ENCODE data around the gene ALG9.
"Not testable (repeated sequence)": the region's sequence is repeated elsewhere in the genome, so short reads cannot be mapped to it uniquely, and the experiment has no call there.

ALG9 gene

GRCh38 chr11:111774955-111775710 is 96.2 kb downstream of the ALG9 start:
- no peak overlapping the region for H3K4me3 ChIP-seq (ENCODE audit: low read length)
- no peak overlapping the region for H2AFZ ChIP-seq (ENCODE audit: low read depth, low read length)
- H3K27ac ChIP-seq (ENCODE audit: low read length): no peak overlapping the region
- no peak overlapping the region for H3K4me2 ChIP-seq (ENCODE audit: low read length)
- H3K9ac ChIP-seq (ENCODE audit: low read length): no peak overlapping the region
- no peaks in the 10 kb centered on the region for H4K20me1 ChIP-seq (ENCODE audit: insufficient read depth, low read length)
- no peaks in the 10 kb centered on the region for H3K36me3 ChIP-seq (replicated peaks; ENCODE audit: low read depth, low read length)
- no peaks in the 10 kb centered on the region for H3K27me3 ChIP-seq (ENCODE audit: low read depth, low read length)
- H3K9me3 ChIP-seq (ENCODE audit: insufficient read depth, low read length): no peaks in the 10 kb centered on the region
- TF ChIP-seq CTCF (IDR thresholded peaks at IDR 0.05; ENCODE audit: low read depth, low read length) (no peak), EZH2phosphoT487 (IDR thresholded peaks at IDR 0.05; ENCODE audit: low read depth) (no peak)
- no peaks in the 10 kb centered on the region for H3K79me2 ChIP-seq (ENCODE audit: low read length)
- H3K4me1 ChIP-seq (ENCODE audit: low read length): peaks cover 42% of the 10 kb centered on the region

- TF ChIP-seq EZH2phosphoT487 (IDR thresholded peaks at IDR 0.05; ENCODE audit: low read depth) (no peak), CTCF (IDR thresholded peaks at IDR 0.05; ENCODE audit: low read depth, low read length) (no peak)
- Histone ChIP-seq H3K27me3 (ENCODE audit: low read depth, low read length) (no peaks in the 10 kb centered on the region), H3K4me3 (ENCODE audit: low read length) (no peak overlapping the region)
Measured at GRCh38 chr11:111772535-111772934, 98.8 kb downstream of the ALG9 start.

GRCh38 chr11:111771205-111771604 is 100.2 kb downstream of the ALG9 start:
- not testable (repeated sequence) for H3K4me3 ChIP-seq (ENCODE audit: low read length); H4K20me1 ChIP-seq (ENCODE audit: insufficient read depth, low read length); H3K4me2 ChIP-seq (ENCODE audit: low read length); H2AFZ ChIP-seq (ENCODE audit: low read depth, low read length); H3K36me3 ChIP-seq (replicated peaks; ENCODE audit: low read depth, low read length); H3K79me2 ChIP-seq (ENCODE audit: low read length); H3K9me3 ChIP-seq (ENCODE audit: insufficient read depth, low read length); H3K27ac ChIP-seq (ENCODE audit: low read length); H3K27me3 ChIP-seq (ENCODE audit: low read depth, low read length); H3K9ac ChIP-seq (ENCODE audit: low read length)
- H3K4me1 ChIP-seq (ENCODE audit: low read length): peaks cover 18% of the 10 kb centered on the region

More at GRCh38 chr11:111772535-111772934, 98.8 kb downstream of the ALG9 start:
- Histone ChIP-seq H3K9me3 (ENCODE audit: insufficient read depth, low read length) (no peaks in the 10 kb centered on the region), H3K79me2 (ENCODE audit: low read length) (no peaks in the 10 kb centered on the region), H2AFZ (ENCODE audit: low read depth, low read length) (no peak overlapping the region), H3K27ac (ENCODE audit: low read length) (no peak overlapping the region), H4K20me1 (ENCODE audit: insufficient read depth, low read length) (no peaks in the 10 kb centered on the region), H3K4me2 (ENCODE audit: low read length) (no peak overlapping the region), H3K4me1 (ENCODE audit: low read length) (peaks cover 28% of the 10 kb centered on the region), H3K36me3 (replicated peaks; ENCODE audit: low read depth, low read length) (no peaks in the 10 kb centered on the region), H3K9ac (ENCODE audit: low read length) (no peak overlapping the region)

GRCh38 chr11:111770581-111771134 is 100.7 kb downstream of the ALG9 start:
- H3K4me1 ChIP-seq (ENCODE audit: low read length): peaks cover 13% of the 10 kb centered on the region
- peaks cover 5% of the 10 kb centered on the region for H3K79me2 ChIP-seq (ENCODE audit: low read length)
- no peak overlapping the region for H3K27ac ChIP-seq (ENCODE audit: low read length)
- H3K27me3 ChIP-seq (ENCODE audit: low read depth, low read length): no peaks in the 10 kb centered on the region
- no peak overlapping the region for H3K4me3 ChIP-seq (ENCODE audit: low read length)
- no peak overlapping the region for H3K9ac ChIP-seq (ENCODE audit: low read length)
- no peaks in the 10 kb centered on the region for H3K9me3 ChIP-seq (ENCODE audit: insufficient read depth, low read length)
- H2AFZ ChIP-seq (ENCODE audit: low read depth, low read length): no peak overlapping the region
- no peak overlapping the region for H3K4me2 ChIP-seq (ENCODE audit: low read length)
- TF ChIP-seq EZH2phosphoT487 (IDR thresholded peaks at IDR 0.05; ENCODE audit: low read depth): no peak
- TF ChIP-seq CTCF (IDR thresholded peaks at IDR 0.05; ENCODE audit: low read depth, low read length): no peak
- H3K36me3 ChIP-seq (replicated peaks; ENCODE audit: low read depth, low read length): no peaks in the 10 kb centered on the region
- no peaks in the 10 kb centered on the region for H4K20me1 ChIP-seq (ENCODE audit: insufficient read depth, low read length)
